SK-N-SH (cell line): ENCODE measurements around the gene DGKI. TPM values are rescaled to one million over a fixed set of nuclear protein-coding genes. Genes with fewer than 3 reads are reported as not detected.

ENCODE experiments used
- CTCF ChIA-PET: fragments of 300-600, 350-600 bp; formaldehyde crosslinking; extraction: SDS; loops from one replicate; lab custom pipeline; 2021; lab: Yijun Ruan, JAX
- POLR2A ChIA-PET: fragments of 350-600 bp; sonication (Branson Sonifier 250); formaldehyde crosslinking; extraction: SDS; loops from one replicate; lab custom pipeline; 2020; ENCODE audit warnings: antibody characterized with exemption, inconsistent platforms; lab: Yijun Ruan, JAX
- DNase-seq: peaks from one replicate; pipeline ENCODE4 v3.0.0; 2012
- H2AFZ ChIP-seq: fragments of 200-600 bp; sonication (generic); 2 replicates; pipeline ENCODE4 v1.8.1; 2016; ENCODE audit warnings: antibody characterized with exemption, mild to moderate bottlenecking, low read depth
- H3F3A ChIP-seq: fragments of 200-600 bp; sonication (generic); replicated peaks from 2 replicates; pipeline ENCODE3; 2016; ENCODE audit warnings: antibody characterized with exemption, mild to moderate bottlenecking; ENCODE audit not compliant: insufficient read depth
- H3K27ac ChIP-seq, 2 experiments: fragments of 200-500 bp in 1 of 2; fragments of 200-600 bp in 1 of 2; sonication (Bioruptor generic) in 1 of 2; sonication (generic), shearing (Covaris generic) in 1 of 2; 2 replicates each; pipeline versions ENCODE4 v1.5.1 to v1.6.1; 2014 to 2016; ENCODE audit warnings: low read depth in 2 of 2, inconsistent platforms in 1 of 2, low read length in 1 of 2, mild to moderate bottlenecking in 1 of 2, mixed read lengths in 1 of 2
- H3K27me3 ChIP-seq: fragments of 200-600 bp; sonication (generic), shearing (Covaris generic); 2 replicates; pipeline ENCODE4 v1.6.1; 2016; ENCODE audit warnings: mixed run types; ENCODE audit not compliant: insufficient read depth
- H3K36me3 ChIP-seq, 2 experiments: fragments of 200-500 bp in 1 of 2; fragments of 200-600 bp in 1 of 2; sonication (Bioruptor generic) in 1 of 2; sonication (generic) in 1 of 2; replicated peaks in 1 of 2; 2 replicates each; pipeline versions ENCODE3 to v1.5.1; 2014 to 2016; ENCODE audit warnings: low read length in 1 of 2, mild to moderate bottlenecking in 1 of 2; ENCODE audit not compliant: insufficient read depth in 2 of 2, control insufficient read depth in 1 of 2
- H3K4me1 ChIP-seq, 2 experiments: fragments of 200-500 bp in 1 of 2; fragments of 200-600 bp in 1 of 2; sonication (Bioruptor generic) in 1 of 2; sonication (generic), shearing (Covaris generic) in 1 of 2; 2 replicates each; pipeline versions ENCODE4 v1.5.1 to v1.6.1; 2014 to 2016; ENCODE audit warnings: low read depth in 1 of 2, low read length in 1 of 2, mixed run types in 1 of 2; ENCODE audit not compliant: insufficient read depth in 2 of 2, control insufficient read depth in 1 of 2
- H3K4me2 ChIP-seq: fragments of 200-600 bp; sonication (generic), shearing (Covaris generic); 2 replicates; pipeline ENCODE4 v1.6.1; 2017; ENCODE audit warnings: mixed run types
- H3K4me3 ChIP-seq, 2 experiments: fragments of 200-500 bp in 1 of 2; fragments of 200-600 bp in 1 of 2; sonication (Bioruptor generic) in 1 of 2; sonication (generic), shearing (Covaris generic) in 1 of 2; 2 replicates each; pipeline versions ENCODE4 v1.5.1 to v1.8.1; 2014 to 2016; ENCODE audit warnings: low read depth in 2 of 2, inconsistent platforms in 1 of 2, low read length in 1 of 2, mild to moderate bottlenecking in 1 of 2, mixed read lengths in 1 of 2, moderate library complexity in 1 of 2
- H3K79me2 ChIP-seq: fragments of 200-600 bp; sonication (generic); 2 replicates; pipeline ENCODE4 v1.8.1; 2017; ENCODE audit warnings: mild to moderate bottlenecking; ENCODE audit not compliant: insufficient read depth
- H3K9ac ChIP-seq: fragments of 200-600 bp; sonication (generic); 2 replicates; pipeline ENCODE4 v1.6.1; 2017; ENCODE audit warnings: mixed run types
- H3K9me2 ChIP-seq: fragments of 200-600 bp; sonication (generic); 2 replicates; pipeline ENCODE4 v1.6.1; 2017; ENCODE audit warnings: mixed run types
- H3K9me3 ChIP-seq: fragments of 200-600 bp; sonication (generic); 2 replicates; pipeline ENCODE4 v1.6.1; 2017; ENCODE audit warnings: mixed run types, mild to moderate bottlenecking, moderate library complexity
- H4K20me1 ChIP-seq: fragments of 200-600 bp; sonication (generic); 2 replicates; pipeline ENCODE4 v1.6.1; 2017; ENCODE audit warnings: mild to moderate bottlenecking, mixed run types; ENCODE audit not compliant: insufficient read depth
- CHD2 ChIP-seq: fragments of 150-350 bp; IDR thresholded peaks from 2 replicates; pipeline ENCODE4 v1.6.1; 2018; ENCODE audit warnings: low read length; ENCODE audit not compliant: partially characterized antibody
- CTCF ChIP-seq: fragments of 200-600 bp; sonication (generic); IDR thresholded peaks from 2 replicates; pipeline ENCODE4 v1.6.1; 2017; ENCODE audit warnings: antibody characterized with exemption, mild to moderate bottlenecking, moderate library complexity
- EZH2phosphoT487 ChIP-seq: fragments of 200-600 bp; sonication (generic); IDR thresholded peaks from 2 replicates; pipeline ENCODE4 v1.6.1; 2017; ENCODE audit warnings: low read depth, mixed run types, mild to moderate bottlenecking, antibody characterized with exemption, moderate library complexity, borderline replicate concordance
- FOSL2 ChIP-seq: IDR thresholded peaks from 2 replicates; pipeline ENCODE4 v1.4.0; 2012; ENCODE audit warnings: low read depth, mild to moderate bottlenecking, moderate library complexity, borderline replicate concordance
- FOXM1 ChIP-seq: IDR thresholded peaks from 2 replicates; pipeline ENCODE4 v1.4.0; 2012; ENCODE audit warnings: low read depth, mild to moderate bottlenecking
- GABPA ChIP-seq: IDR thresholded peaks from 2 replicates; pipeline ENCODE4 v1.4.0; 2012; ENCODE audit warnings: low read depth, mild to moderate bottlenecking
- GATA2 ChIP-seq: sonication (generic); formaldehyde crosslinking; IDR thresholded peaks from 2 replicates; pipeline ENCODE4 v1.5.0; 2020; ENCODE audit warnings: mild to moderate bottlenecking, missing genetic modification reagents
- IRF3 ChIP-seq: fragments of 150-350 bp; IDR thresholded peaks from 2 replicates; pipeline ENCODE4 v1.6.1; 2016; ENCODE audit warnings: mild to moderate bottlenecking, low read depth, low read length
- NFIC ChIP-seq: IDR thresholded peaks from 2 replicates; pipeline ENCODE4 v1.4.0; 2012; ENCODE audit warnings: borderline replicate concordance
- PBX3 ChIP-seq: IDR thresholded peaks from 2 replicates; pipeline ENCODE4; 2012
- RXRA ChIP-seq: IDR thresholded peaks from 2 replicates; pipeline ENCODE4 v1.4.0; 2012; ENCODE audit warnings: low read depth, mild to moderate bottlenecking, borderline replicate concordance
- SMC3 ChIP-seq: IDR thresholded peaks from 2 replicates; pipeline ENCODE4 v1.6.1; 2012; ENCODE audit warnings: low read depth, low read length, improper control_type of control experiment
- TAF1 ChIP-seq: IDR thresholded peaks from 2 replicates; pipeline ENCODE4 v1.6.1; 2012; ENCODE audit warnings: low read depth, mild to moderate bottlenecking, low read length, moderate library complexity, borderline replicate concordance
- TCF12 ChIP-seq: IDR thresholded peaks from 2 replicates; pipeline ENCODE4 v1.4.0; 2012
- USF2 ChIP-seq: fragments of 150-350 bp; IDR thresholded peaks from 2 replicates; pipeline ENCODE4 v1.6.1; 2017; ENCODE audit warnings: antibody characterized with exemption, low read length, low read depth, borderline replicate concordance
- YY1 ChIP-seq: IDR thresholded peaks from 2 replicates; pipeline ENCODE4 v1.4.0; 2012; ENCODE audit warnings: low read depth, mild to moderate bottlenecking
- ZBTB33 ChIP-seq: IDR thresholded peaks from 2 replicates; pipeline ENCODE4 v1.4.0; 2012; ENCODE audit warnings: low read depth, borderline replicate concordance
- WGBS: methylation state at CpG from one replicate; pipeline ENCODE4 v1.1.6; 2017; ENCODE audit warnings: low lambda C conversion rate; 5-methylcytosine and 5-hydroxymethylcytosine counted together
- polyA plus RNA-seq, 3 experiments: library from polyadenylated mRNA; depleted of rRNA; stranded (reverse); fragments of >200 nt; gene quantifications; 2 replicates each; pipeline ENCODE4 v1.2.3, GENCODE V29; 2012

DGKI gene
- polyA plus RNA-seq, 1 of the 3 experiments (the other 2 are of a cell fraction) = 1.3 TPM

- CTCF ChIA-PET = no interaction called here
Measured at GRCh38 chr7:137696988-137697387, 149.8 kb downstream of the DGKI start.

More at GRCh38 chr7:137696988-137697387, 149.8 kb downstream of the DGKI start:
- 80% methylated on average over 1 of the region's 1 CpG for WGBS
- no peak for TF ChIP-seq SMC3
- no peak for TF ChIP-seq USF2
- no peak for TF ChIP-seq EZH2phosphoT487
- no peak for TF ChIP-seq GATA2 (CRISPR knock-in tag)
- no peak for TF ChIP-seq TAF1
- no peak for TF ChIP-seq FOXM1
- no peak for TF ChIP-seq RXRA
- no peak for TF ChIP-seq GABPA
- no peak for TF ChIP-seq PBX3
- TF ChIP-seq TCF12 = no peak
- TF ChIP-seq NFIC = no peak
- TF ChIP-seq CHD2 = no peak
- TF ChIP-seq ZBTB33 = no peak
- TF ChIP-seq IRF3 = no peak
- TF ChIP-seq YY1 = no peak
- no peak for TF ChIP-seq CTCF
- TF ChIP-seq FOSL2 = no peak
- TF ChIP-seq, all 33 proteins: peak for 0
- Histone ChIP-seq H3K4me1 (peaks cover 0 to 11% of the 10 kb centered on the region in 2 experiments; a peak in 1 of 4 replicates), H3K27ac (no peak overlapping the region; a peak in 1 of 4 replicates), H3K27me3 (no peaks in the 10 kb centered on the region), H3K9me3 (peaks cover 4% of the 10 kb centered on the region; the same call in 1 of the 2 replicates), H3F3A (peaks cover 8% of the 10 kb centered on the region), H3K36me3 (peaks cover 0 to 6% of the 10 kb centered on the region in 2 experiments), H2AFZ (no peak overlapping the region), H4K20me1 (no peaks in the 10 kb centered on the region), H3K79me2 (no peaks in the 10 kb centered on the region), H3K4me2 (no peak overlapping the region), H3K4me3 (no peak overlapping the region), H3K9ac (no peak overlapping the region), H3K9me2 (no peaks in the 10 kb centered on the region)
- no peak for DNase-seq
- POLR2A ChIA-PET = no interaction called here
